Neuronal stem cell (in vitro differentiated cells): Measurements from ENCODE around the gene RPS3.
A peak's percentile ranks its signal among the peaks of the same experiment; 100 is the strongest.

ENCODE experiments used
- DNase-seq: peaks from one replicate; pipeline ENCODE4 v3.0.0-alpha.2; 2013; ENCODE audit warnings: low spot score
- H2AFZ ChIP-seq: one replicate; pipeline ENCODE4 v1.6.1; 2013; ENCODE audit warnings: mild to moderate bottlenecking, low read length, inconsistent platforms
- H2AK5ac ChIP-seq: 2 replicates; pipeline ENCODE4 v1.6.1; 2013; ENCODE audit warnings: low read depth, mild to moderate bottlenecking, inconsistent platforms, low read length, moderate library complexity, mixed read lengths
- H2BK120ac ChIP-seq: 2 replicates; pipeline ENCODE4 v1.6.1; 2013; ENCODE audit warnings: low read depth, mild to moderate bottlenecking, inconsistent platforms, low read length, moderate library complexity, mixed read lengths
- H2BK12ac ChIP-seq: one replicate; pipeline ENCODE4 v1.6.1; 2013; ENCODE audit warnings: low read length, inconsistent platforms
- H2BK15ac ChIP-seq: 2 replicates; pipeline ENCODE4 v1.6.1; 2013; ENCODE audit warnings: mild to moderate bottlenecking, low read length, inconsistent platforms, mixed read lengths
- H2BK5ac ChIP-seq: one replicate; pipeline ENCODE4 v1.6.1; 2013; ENCODE audit warnings: inconsistent platforms, mild to moderate bottlenecking, low read length, moderate library complexity
- H3K14ac ChIP-seq: one replicate; pipeline ENCODE4 v1.6.1; 2013; ENCODE audit warnings: low read length, inconsistent platforms
- H3K18ac ChIP-seq: 2 replicates; pipeline ENCODE4 v1.6.1; 2013; ENCODE audit warnings: low read length, inconsistent platforms
- H3K23ac ChIP-seq: 2 replicates; pipeline ENCODE4 v1.6.1; 2013; ENCODE audit warnings: low read depth, mild to moderate bottlenecking, mixed read lengths, low read length, inconsistent platforms; ENCODE audit not compliant: poor library complexity
- H3K27ac ChIP-seq: replicated peaks from 3 replicates; pipeline ENCODE4 v1.5.1; 2013; ENCODE audit warnings: low read length, inconsistent platforms
- H3K27me3 ChIP-seq, 3 experiments: 2 replicates each; pipeline ENCODE4 v1.6.1; 2013; ENCODE audit warnings: low read length in 3 of 3, mild to moderate bottlenecking in 2 of 3, inconsistent platforms in 1 of 3, low read depth in 1 of 3, mixed read lengths in 1 of 3, moderate library complexity in 1 of 3; ENCODE audit not compliant: control insufficient read depth in 3 of 3, insufficient read depth in 3 of 3
- H3K36me3 ChIP-seq, 2 donors: replicated peaks in 1 of 2; 2 replicates each; pipeline ENCODE4 v1.6.1; 2013; ENCODE audit warnings: low read length in 2 of 2; ENCODE audit not compliant: control insufficient read depth in 2 of 2, insufficient read depth in 2 of 2
- H3K4ac ChIP-seq: 2 replicates; pipeline ENCODE4 v1.6.1; 2013; ENCODE audit warnings: inconsistent platforms, mild to moderate bottlenecking, low read length, moderate library complexity
- H3K4me1 ChIP-seq, 2 donors: 1 replicate in 1 of 2; 2 replicates in 1 of 2; pipeline ENCODE4 v1.6.1; 2013; ENCODE audit warnings: low read length in 2 of 2, low read depth in 1 of 2; ENCODE audit not compliant: control insufficient read depth in 2 of 2, insufficient read depth in 1 of 2
- H3K4me2 ChIP-seq: one replicate; pipeline ENCODE4 v1.6.1; 2013; ENCODE audit warnings: mild to moderate bottlenecking, low read length, inconsistent platforms; ENCODE audit not compliant: insufficient read depth, poor library complexity, severe bottlenecking
- H3K4me3 ChIP-seq, 2 donors: 2 replicates each; pipeline ENCODE4 v1.5.1; 2013; ENCODE audit warnings: low read length in 2 of 2, mild to moderate bottlenecking in 2 of 2, inconsistent platforms in 1 of 2, moderate library complexity in 1 of 2
- H3K79me1 ChIP-seq: one replicate; pipeline ENCODE4 v1.6.1; 2013; ENCODE audit warnings: low read depth, mild to moderate bottlenecking, inconsistent platforms, low read length, moderate library complexity
- H3K9ac ChIP-seq: one replicate; pipeline ENCODE4 v1.6.1; 2013; ENCODE audit warnings: mild to moderate bottlenecking, low read depth, low read length, inconsistent platforms; ENCODE audit not compliant: poor library complexity
- H3K9me3 ChIP-seq, 2 donors: replicated peaks in 1 of 2; 2 replicates each; pipeline versions ENCODE3 to v1.6.1; 2013; ENCODE audit warnings: low read length in 2 of 2, mild to moderate bottlenecking in 2 of 2, inconsistent platforms in 1 of 2, low read depth in 1 of 2, mixed read lengths in 1 of 2, moderate library complexity in 1 of 2; ENCODE audit not compliant: control insufficient read depth in 2 of 2, insufficient read depth in 1 of 2
- H4K8ac ChIP-seq: one replicate; pipeline ENCODE4 v1.6.1; 2013; ENCODE audit warnings: low read depth, mild to moderate bottlenecking, inconsistent platforms, low read length, moderate library complexity
- H4K91ac ChIP-seq: one replicate; pipeline ENCODE4 v1.6.1; 2013; ENCODE audit warnings: low read length, low read depth, mild to moderate bottlenecking, inconsistent platforms; ENCODE audit not compliant: poor library complexity
- WGBS, 2 donors: extraction: QIAGEN DNeasy Blood & Tissue Kit; methylation state at CpG; one replicate each; pipeline ENCODE4 v1.1.7; 2013; ENCODE audit warnings: missing lambda C conversion rate in 2 of 2, mixed read lengths in 1 of 2; ENCODE audit not compliant: insufficient read length in 2 of 2, insufficient replicate concordance in 1 of 2; ENCODE audit errors: extremely low coverage in 2 of 2; 5-methylcytosine and 5-hydroxymethylcytosine counted together

RPS3 gene

DNA sequence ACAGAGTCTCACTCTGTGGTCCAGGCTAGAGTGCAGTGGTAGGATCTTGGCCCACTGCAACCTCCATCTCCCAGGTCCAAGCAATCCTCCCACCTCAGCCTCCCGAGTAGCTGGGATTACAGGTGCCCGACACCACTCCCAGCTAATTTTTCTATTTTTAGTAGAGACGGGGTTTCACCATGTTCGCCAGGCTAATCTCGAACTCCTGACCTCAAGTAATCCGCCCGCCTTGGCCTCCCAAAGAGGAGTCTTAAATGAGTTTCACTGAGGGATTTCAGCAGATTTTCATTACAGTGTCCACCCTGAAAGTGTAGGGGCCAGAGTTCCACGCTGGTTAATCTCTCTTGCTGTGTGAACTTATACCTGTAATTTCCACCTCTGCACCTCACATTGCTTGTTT, 412 bp upstream of the RPS3 start:
- H3K36me3 ChIP-seq, result peaks cover 27 to 38% of the 10 kb centered on the region in 2 donors
- WGBS, 2 donors, result no CpG with 5 or more reads among the region's 8 CpGs
- H2AFZ ChIP-seq, result peak overlapping the region; percentile 93
- peaks cover 3 to 12% of the 10 kb centered on the region in 2 donors for H3K4me1 ChIP-seq
- H2BK5ac ChIP-seq, result no peak overlapping the region
- H2BK15ac ChIP-seq, result no peak overlapping the region
- H3K79me1 ChIP-seq, result peaks cover 4% of the 10 kb centered on the region
- no peak overlapping the region for H4K91ac ChIP-seq
- H3K14ac ChIP-seq, result no peak overlapping the region
- no peak overlapping the region for H2BK12ac ChIP-seq
- H3K9me3 ChIP-seq, result no peaks in the 10 kb centered on the region
- no peak overlapping the region for H2BK120ac ChIP-seq
- H3K4ac ChIP-seq, result no peak overlapping the region
- no peak overlapping the region for H3K9ac ChIP-seq
- no peak overlapping the region for H3K4me2 ChIP-seq
- no peak for DNase-seq
- no peak overlapping the region for H2AK5ac ChIP-seq
- no peak overlapping the region for H3K18ac ChIP-seq
- H3K4me3 ChIP-seq, result peak overlapping the region in 1 of 2 donors; percentile 83
- no peak overlapping the region for H3K23ac ChIP-seq
- H3K27ac ChIP-seq, result no peak overlapping the region
- H3K27me3 ChIP-seq, result peaks cover 0 to 14% (median 0%) of the 10 kb centered on the region in 3 experiments
- H4K8ac ChIP-seq, result no peak overlapping the region

DNA sequence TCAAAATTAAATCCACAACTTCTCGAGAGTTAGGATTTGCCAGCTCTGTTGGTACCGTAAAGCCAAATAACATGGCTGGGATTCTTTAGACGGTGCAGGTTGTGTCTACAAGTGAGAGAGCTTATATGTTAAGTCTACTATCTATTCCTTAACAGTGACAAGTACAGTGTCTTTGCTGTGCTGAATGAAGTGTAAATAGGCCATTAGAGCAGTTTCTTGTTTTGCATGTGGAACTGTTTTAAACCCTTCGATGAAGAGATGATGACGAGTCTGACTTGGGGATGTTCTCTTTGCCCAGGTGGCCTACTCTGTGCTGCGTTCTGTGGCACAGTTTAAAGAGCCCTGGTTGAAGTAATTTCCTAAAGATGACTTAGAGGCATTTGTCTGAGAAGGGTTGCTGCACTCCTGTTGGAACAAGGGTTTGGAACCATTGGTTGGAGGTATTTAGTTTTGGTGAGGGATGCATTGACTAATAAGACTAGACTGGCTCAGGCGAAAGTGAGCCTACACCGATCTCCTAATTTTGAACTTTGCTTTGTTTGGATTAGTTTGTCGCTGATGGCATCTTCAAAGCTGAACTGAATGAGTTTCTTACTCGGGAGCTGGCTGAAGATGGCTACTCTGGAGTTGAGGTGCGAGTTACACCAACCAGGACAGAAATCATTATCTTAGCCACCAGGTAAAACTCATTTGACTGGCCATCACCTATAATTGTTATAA, 988 bp downstream of the RPS3 start:
- Histone ChIP-seq H3K18ac (no peak overlapping the region), H2BK5ac (no peak overlapping the region), H3K4me2 (peak overlapping the region; percentile 63), H4K8ac (no peak overlapping the region), H3K79me1 (peaks cover 4% of the 10 kb centered on the region), H3K4me3 (peak overlapping the region; percentile 83 to 95), H2AK5ac (no peak overlapping the region), H3K23ac (no peak overlapping the region), H4K91ac (no peak overlapping the region), H3K14ac (no peak overlapping the region), H3K27ac (peak overlapping the region; percentile 5), H3K27me3 (peaks cover 0 to 5% (median 0%) of the 10 kb centered on the region in 3 experiments), H3K4me1 (peaks cover 3 to 12% of the 10 kb centered on the region in 2 donors), H2BK12ac (no peak overlapping the region), H2BK120ac (no peak overlapping the region), H2AFZ (no peak overlapping the region), H3K4ac (no peak overlapping the region), H2BK15ac (no peak overlapping the region), H3K36me3 (peaks cover 37 to 52% of the 10 kb centered on the region in 2 donors), H3K9ac (no peak overlapping the region), H3K9me3 (no peaks in the 10 kb centered on the region)
- no CpG with 5 or more reads among the region's 11 CpGs for WGBS, 2 donors
- no peak for DNase-seq

DNA sequence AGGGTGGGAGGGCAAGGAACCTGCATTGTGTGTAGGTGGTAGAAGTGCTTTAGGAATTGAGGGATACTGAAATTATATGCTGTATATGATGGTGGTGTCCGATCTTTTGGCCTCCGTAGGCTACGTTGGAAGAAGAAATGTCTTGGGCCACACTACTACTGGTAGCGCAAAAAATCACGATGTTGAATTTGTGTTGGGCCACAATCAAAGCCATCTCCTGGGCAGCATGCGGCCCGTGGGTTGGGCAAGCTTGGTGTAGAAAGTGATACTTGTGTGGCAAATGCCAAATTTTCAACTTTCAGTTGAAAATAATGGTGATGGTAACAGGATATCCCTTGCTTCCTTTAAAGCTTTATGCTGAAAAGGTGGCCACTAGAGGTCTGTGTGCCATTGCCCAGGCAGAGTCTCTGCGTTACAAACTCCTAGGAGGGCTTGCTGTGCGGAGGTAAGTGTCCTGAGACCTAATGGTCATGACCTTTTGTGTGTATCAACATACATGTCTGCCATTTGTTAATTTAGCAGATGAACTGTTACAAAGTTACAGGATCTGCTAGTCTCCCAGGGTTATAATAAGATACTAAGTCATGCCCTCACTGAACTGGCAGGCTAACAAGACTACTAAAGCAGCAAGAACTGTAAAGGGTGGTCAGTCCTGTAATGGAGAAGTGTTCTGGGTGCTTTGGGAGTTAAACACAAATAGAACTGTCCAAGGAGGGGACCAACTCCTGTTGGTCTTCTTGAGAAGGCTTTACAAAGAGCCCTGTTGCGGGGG, 2.9 kb downstream of the RPS3 start:
- Histone ChIP-seq H3K14ac (no peak overlapping the region), H2BK120ac (no peak overlapping the region), H2BK15ac (no peak overlapping the region), H3K4me2 (no peak overlapping the region), H3K9me3 (no peaks in the 10 kb centered on the region), H3K4me1 (peaks cover 3 to 12% of the 10 kb centered on the region in 2 donors), H3K18ac (no peak overlapping the region), H2AFZ (no peak overlapping the region), H3K36me3 (peaks cover 49 to 71% of the 10 kb centered on the region in 2 donors), H3K27me3 (no peaks in the 10 kb centered on the region), H2BK5ac (no peak overlapping the region), H3K4me3 (no peak overlapping the region), H2AK5ac (no peak overlapping the region), H4K8ac (no peak overlapping the region), H3K9ac (no peak overlapping the region), H2BK12ac (no peak overlapping the region), H3K79me1 (peaks cover 4% of the 10 kb centered on the region), H3K23ac (no peak overlapping the region), H4K91ac (no peak overlapping the region), H3K4ac (no peak overlapping the region), H3K27ac (no peak overlapping the region)
- no peak for DNase-seq
- no CpG with 5 or more reads among the region's 10 CpGs for WGBS, 2 donors

DNA sequence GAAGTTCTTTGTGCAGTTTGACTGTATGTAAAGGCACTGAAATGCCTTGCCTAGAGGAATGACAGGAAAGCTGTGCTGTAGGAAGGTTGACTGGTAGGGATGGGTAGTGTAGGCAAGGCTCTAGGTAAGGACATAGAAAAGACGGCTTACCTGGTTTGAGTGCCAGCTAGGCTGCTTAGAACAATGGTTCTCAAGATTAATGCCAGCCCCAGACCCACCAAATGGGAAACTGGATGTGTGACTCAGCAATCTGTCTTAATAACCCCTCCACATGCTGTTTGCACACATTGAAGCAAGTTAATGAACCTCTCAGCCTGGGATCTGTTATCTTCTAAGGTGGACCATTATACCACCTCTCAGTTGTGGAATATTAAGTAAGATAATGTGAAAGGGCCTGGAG, 3.7 kb downstream of the RPS3 start:
- no peak overlapping the region for H3K4ac ChIP-seq
- no peak for DNase-seq
- H2AFZ ChIP-seq, result no peak overlapping the region
- no peak overlapping the region for H4K91ac ChIP-seq
- no peak overlapping the region for H2BK120ac ChIP-seq
- no peak overlapping the region for H2BK5ac ChIP-seq
- no peak overlapping the region for H3K23ac ChIP-seq
- WGBS, 2 donors, result no CpG with 5 or more reads among the region's 1 CpG
- H2AK5ac ChIP-seq, result no peak overlapping the region
- no peak overlapping the region for H3K4me2 ChIP-seq
- H3K9ac ChIP-seq, result no peak overlapping the region
- H2BK15ac ChIP-seq, result no peak overlapping the region
- peaks cover 52 to 78% of the 10 kb centered on the region in 2 donors for H3K36me3 ChIP-seq
- no peak overlapping the region for H3K14ac ChIP-seq
- no peaks in the 10 kb centered on the region for H3K9me3 ChIP-seq
- H3K79me1 ChIP-seq, result peaks cover 5% of the 10 kb centered on the region
- H3K18ac ChIP-seq, result no peak overlapping the region
- peaks cover 3 to 12% of the 10 kb centered on the region in 2 donors for H3K4me1 ChIP-seq
- no peak overlapping the region for H2BK12ac ChIP-seq
- no peak overlapping the region for H3K4me3 ChIP-seq
- H3K27me3 ChIP-seq, result no peaks in the 10 kb centered on the region
- H4K8ac ChIP-seq, result no peak overlapping the region
- no peak overlapping the region for H3K27ac ChIP-seq
